Heart left ventricle (tissue), 16 donors: ENCODE measurements around the gene HTRA3. TPM values are rescaled to one million over a fixed set of nuclear protein-coding genes. Genes with fewer than 3 reads are reported as not detected.

ENCODE experiments used
- ATAC-seq, 4 donors: fragments of 200-7000 bp; cut with Tn5 transposase; one replicate each; pipeline ENCODE4 v1.9.1; 2020 to 2022; ENCODE audit warnings: moderate library complexity in 4 of 4, mild to moderate bottlenecking in 3 of 4, moderate number of reproducible peaks in 1 of 4
- DNase-seq, 5 donors: peaks; one replicate each; pipeline ENCODE4 v3.0.0-alpha.2; 2020
- H3K27ac ChIP-seq, 12 donors: fragments of 200-600 bp; sonication (generic) in 4 of 12; one replicate each; pipeline versions ENCODE4 v1.5.0 to v1.8.0; 2016 to 2022; ENCODE audit warnings: mild to moderate bottlenecking in 2 of 12
- H3K27me3 ChIP-seq, 9 donors: fragments of 200-600 bp; sonication (generic) in 2 of 9; one replicate each; pipeline versions ENCODE4 v1.5.1 to v1.8.0; 2016 to 2022; ENCODE audit warnings: mild to moderate bottlenecking in 3 of 9
- H3K36me3 ChIP-seq, 9 donors: fragments of 200-600 bp; sonication (generic) in 2 of 9; one replicate each; pipeline versions ENCODE4 v1.5.0 to v1.8.0; 2018 to 2022; ENCODE audit warnings: mild to moderate bottlenecking in 2 of 9
- H3K4me1 ChIP-seq, 12 donors: fragments of 200-600 bp; sonication (generic) in 4 of 12; one replicate each; pipeline versions ENCODE4 v1.5.0 to v1.8.0; 2016 to 2022; ENCODE audit warnings: mild to moderate bottlenecking in 3 of 12
- H3K4me3 ChIP-seq, 12 donors: fragments of 200-600 bp; sonication (generic) in 4 of 12; one replicate each; pipeline versions ENCODE4 v1.5.0 to v1.8.0; 2017 to 2022; ENCODE audit warnings: mild to moderate bottlenecking in 9 of 12, moderate library complexity in 4 of 12
- H3K9me3 ChIP-seq, 12 donors: fragments of 200-600 bp; sonication (generic) in 4 of 12; one replicate each; pipeline versions ENCODE4 v1.5.0 to v1.8.0; 2016 to 2022; ENCODE audit warnings: mild to moderate bottlenecking in 1 of 12
- POLR2A ChIP-seq, 2 donors: fragments of 450-650 bp; IDR thresholded peaks; one replicate each; pipeline ENCODE4 v1.6.1; 2017; ENCODE audit warnings: antibody characterized with exemption in 2 of 2, mild to moderate bottlenecking in 2 of 2, moderate library complexity in 2 of 2
- WGBS, 4 donors: extraction: QIAGEN DNeasy Blood & Tissue Kit in 2 of 4; methylation state at CpG; one replicate each; pipeline versions ENCODE4 v1.1.5 to v1.1.7; 2013 to 2018; 5-methylcytosine and 5-hydroxymethylcytosine counted together
- intact Hi-C, 10 donors: fragments of 100-400 bp; cut with DNase I; formaldehyde crosslinking; loops; one replicate each; pipeline versions ENCODE4 v1.11.1 to v1.14.2; 2022
- polyA plus RNA-seq, 2 donors: library from polyadenylated mRNA; stranded (reverse); fragments of 200-250 nt; gene quantifications; one replicate each; pipeline ENCODE4 v1.2.3, GENCODE V29; 2013
- total RNA-seq, 9 donors: library from RNA; depleted of rRNA in 2 of 9; stranded (reverse); fragments of >200 nt in 2 of 9; fragmentation: NEBNext Ultra II Directional in 3 of 9; extraction: Animal tissue kit (Norgen Biotek cat#: 25700) in 3 of 9; gene quantifications; one replicate each; pipeline versions ENCODE4 v1.1.0 to v1.2.4, GENCODE V29; 2016 to 2023
- TF ChIP-seq, protein P1 (sequence below), 12 donors: fragments of 200-600 bp; sonication (generic) in 4 of 12; IDR thresholded peaks; one replicate each; pipeline versions ENCODE4 v1.5.0 to v1.8.0; 2018 to 2022; ENCODE audit warnings: antibody characterized with exemption in 12 of 12, mild to moderate bottlenecking in 5 of 12
- donor health status: ischemic (EF 13 %, LVEDD 7.1; RV severe dilation, severe dysfunction).
- donor health status: healthy with polysubstance abuse.
- donor health status: DM: no; HTN: yes; CAD: no.
- donor health status: DM: no; HTN: no; CAD: no.
- donor health status: ischemic (EF 25% LVEDD 6.9; RV normal size, moderate dysfunction).
- donor health status: ischemic (EF 25% LVEDD 5.7; RV mildly dilated, moderate dysfunction).
- donor health status: healthy.
- donor health status: DM: yes; HTN: yes; CAD: no.
- donor health status: ischemic (EF 35%, LVEDD 5.7; RV mildly dilated, moderate dysfunction).
- donor health status: nonischemic (EF 11% LVEDD 7.7; RV severe dilation, severe dysfunction).
- donor health status: DM: yes; HTN: yes; CAD: no.
- donor health status: PGD.
- donor health status: ischemic (EF 29% LVEDD 5.4; RV normal size, mild dysfunction).
- donor health status: nonischemic (EF 23%, LVEDD 6.1; RV moderate dilation, normal function).

The HTRA3 gene
- total and polyA plus RNA-seq, 11 donors, result 26.8 to 84.6 (median 50.1) TPM

DNA sequence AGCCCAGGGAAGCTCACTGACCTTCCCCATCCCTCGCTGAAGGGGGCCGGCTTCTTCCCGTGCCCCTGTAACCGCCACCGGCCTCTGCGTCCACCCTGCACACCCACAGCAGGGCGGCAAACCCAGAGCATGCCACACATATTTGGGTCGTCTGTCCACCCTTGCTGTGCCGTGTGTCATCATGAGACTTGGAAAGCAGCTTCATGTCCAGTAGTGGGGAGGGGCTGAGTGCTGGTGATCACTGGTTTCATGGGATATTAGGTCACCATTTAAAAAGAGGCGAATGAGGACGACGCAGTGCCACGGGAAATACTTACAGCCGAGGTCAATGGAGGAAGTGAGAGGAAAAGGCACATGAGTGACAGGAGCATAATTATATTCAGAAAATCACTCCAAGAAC is 74.8 kb downstream of the HTRA3 start:
- TF ChIP-seq, protein P1, sequence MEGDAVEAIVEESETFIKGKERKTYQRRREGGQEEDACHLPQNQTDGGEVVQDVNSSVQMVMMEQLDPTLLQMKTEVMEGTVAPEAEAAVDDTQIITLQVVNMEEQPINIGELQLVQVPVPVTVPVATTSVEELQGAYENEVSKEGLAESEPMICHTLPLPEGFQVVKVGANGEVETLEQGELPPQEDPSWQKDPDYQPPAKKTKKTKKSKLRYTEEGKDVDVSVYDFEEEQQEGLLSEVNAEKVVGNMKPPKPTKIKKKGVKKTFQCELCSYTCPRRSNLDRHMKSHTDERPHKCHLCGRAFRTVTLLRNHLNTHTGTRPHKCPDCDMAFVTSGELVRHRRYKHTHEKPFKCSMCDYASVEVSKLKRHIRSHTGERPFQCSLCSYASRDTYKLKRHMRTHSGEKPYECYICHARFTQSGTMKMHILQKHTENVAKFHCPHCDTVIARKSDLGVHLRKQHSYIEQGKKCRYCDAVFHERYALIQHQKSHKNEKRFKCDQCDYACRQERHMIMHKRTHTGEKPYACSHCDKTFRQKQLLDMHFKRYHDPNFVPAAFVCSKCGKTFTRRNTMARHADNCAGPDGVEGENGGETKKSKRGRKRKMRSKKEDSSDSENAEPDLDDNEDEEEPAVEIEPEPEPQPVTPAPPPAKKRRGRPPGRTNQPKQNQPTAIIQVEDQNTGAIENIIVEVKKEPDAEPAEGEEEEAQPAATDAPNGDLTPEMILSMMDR (IDR thresholded peaks at IDR 0.05), result no peak
- 72 to 81% (median 77%) methylated on average over 14 of the region's 14 CpGs for WGBS, 4 donors
- Histone ChIP-seq H3K9me3 (no peaks in the 10 kb centered on the region), H3K27ac (no peak overlapping the region), H3K36me3 (no peaks in the 10 kb centered on the region), H3K27me3 (no peaks in the 10 kb centered on the region), H3K4me3 (no peak overlapping the region), H3K4me1 (peaks cover 6 to 35% (median 24%) of the 10 kb centered on the region in 12 donors)
- intact Hi-C loops, result loop anchor here in 3 of 10 donors (5.0 to 10.0 kb wide), 3 partner anchors 48 to 67 kb away; no protein-coding TSS in a partner anchor
- no peak for DNase-seq
- ATAC-seq, result no peak

DNA sequence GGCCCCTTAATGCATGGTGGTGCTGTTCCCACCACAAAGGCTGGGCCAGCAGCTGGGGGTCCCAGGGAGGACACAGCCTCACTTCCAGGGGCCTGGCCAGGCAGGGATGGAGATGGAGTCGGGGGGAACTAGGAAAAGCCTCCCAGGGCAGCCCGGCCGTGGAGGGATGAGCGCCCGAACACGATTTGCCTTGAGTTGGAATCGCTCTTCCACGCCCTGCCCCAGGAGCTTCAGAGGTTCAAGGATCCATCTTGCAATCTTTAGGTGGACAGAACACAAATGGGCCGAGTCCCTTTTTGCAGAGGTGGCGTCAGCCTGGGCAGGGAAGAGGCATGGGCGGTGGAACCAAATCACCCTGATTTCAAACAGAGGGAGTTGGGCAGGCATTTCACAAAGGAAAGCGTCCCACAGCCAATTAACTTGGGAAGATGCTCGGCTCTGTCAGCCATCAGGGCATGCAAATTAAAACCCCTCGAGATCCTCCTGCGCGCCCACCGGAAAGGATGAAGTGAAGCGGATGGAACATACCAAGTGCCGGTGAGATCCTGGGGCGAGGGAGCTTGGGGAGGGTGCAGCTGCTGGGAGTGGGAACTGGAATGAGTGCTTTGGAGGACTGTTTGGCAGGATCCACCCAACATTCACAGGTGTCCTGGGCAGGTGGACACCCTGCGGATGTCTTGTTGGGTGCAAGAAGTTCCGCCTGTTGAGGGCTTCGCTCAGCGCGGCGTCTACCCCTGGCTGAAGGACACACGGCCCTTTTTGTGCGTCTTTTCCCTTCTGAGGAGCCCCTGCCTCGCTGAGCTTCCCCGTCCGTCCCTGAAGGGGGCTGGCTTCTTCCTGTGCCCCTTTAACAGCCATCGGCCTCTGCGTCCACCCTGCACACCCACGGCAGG is 75.7 kb downstream of the HTRA3 start:
- no peak for DNase-seq
- Histone ChIP-seq H3K9me3 (no peaks in the 10 kb centered on the region), H3K27ac (no peak overlapping the region), H3K4me1 (peaks cover 3 to 31% (median 20%) of the 10 kb centered on the region in 12 donors), H3K4me3 (no peak overlapping the region), H3K27me3 (no peaks in the 10 kb centered on the region), H3K36me3 (no peaks in the 10 kb centered on the region)
- no peak for ATAC-seq
- intact Hi-C loops, result loop anchor here in 1 of 10 donors (10.0 kb wide), 1 partner anchor 50 kb away; no protein-coding TSS in a partner anchor
- WGBS, 4 donors, result 95 to 96% (median 96%) methylated on average over 34 of the region's 34 CpGs
- TF ChIP-seq POLR2A (IDR thresholded peaks at IDR 0.05), result no peak
- TF ChIP-seq, protein P1 (IDR thresholded peaks at IDR 0.05), result no peak

DNA sequence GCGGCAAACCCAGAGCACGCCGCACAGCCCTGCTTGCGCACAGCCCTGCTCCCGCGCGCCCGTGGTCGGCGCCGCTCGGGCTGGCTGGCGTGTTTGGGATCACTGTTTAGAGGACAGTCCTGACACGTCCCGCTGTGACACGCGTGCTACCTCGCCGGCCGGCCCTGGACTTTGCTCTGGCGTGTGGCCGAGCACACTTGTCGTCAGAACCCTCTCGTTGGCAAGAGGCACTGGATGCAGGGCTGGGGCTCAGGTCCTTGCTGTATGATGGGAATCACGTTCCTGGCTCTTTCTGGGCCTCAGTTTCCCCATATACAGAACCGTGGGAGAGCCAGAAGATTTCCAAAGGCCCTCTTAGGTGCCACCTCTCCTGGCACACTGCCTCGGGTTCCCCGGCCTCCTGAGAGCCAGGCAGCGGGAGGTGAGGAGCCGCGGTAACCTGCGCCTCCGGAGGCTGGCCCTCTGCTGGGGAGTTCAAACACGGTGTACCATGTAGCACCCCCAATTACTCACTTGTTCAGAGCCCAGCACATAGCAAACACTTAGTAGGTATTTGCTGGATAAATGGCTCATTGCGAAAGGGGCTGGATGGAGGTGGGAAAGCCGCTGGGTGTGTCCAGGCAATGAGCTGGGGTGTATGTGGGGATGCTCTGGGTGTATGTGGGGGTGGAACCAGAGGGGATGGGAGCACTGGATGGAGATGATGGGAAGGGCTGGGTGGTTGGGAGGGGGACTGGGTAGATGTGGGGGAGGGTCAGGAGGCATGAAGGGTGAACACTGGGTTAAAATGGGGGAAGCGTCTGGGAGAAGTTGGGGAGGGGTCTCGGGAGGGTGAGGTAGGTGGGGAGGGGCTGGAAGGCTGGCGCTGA is 76.6 kb downstream of the HTRA3 start:
- no peaks in the 10 kb centered on the region for H3K9me3 ChIP-seq
- intact Hi-C loops, result loop anchor here in 1 of 10 donors (10.0 kb wide), 1 partner anchor 49 kb away; no protein-coding TSS in a partner anchor
- no peak overlapping the region for H3K4me3 ChIP-seq
- no peaks in the 10 kb centered on the region for H3K36me3 ChIP-seq
- peak overlapping the region in 4 of 12 donors; percentile 0 to 42 (median 24) for H3K27ac ChIP-seq
- 88 to 92% (median 90%) methylated on average over 37 to 39 of the region's 39 CpGs for WGBS, 4 donors
- H3K27me3 ChIP-seq, result no peaks in the 10 kb centered on the region
- ATAC-seq, result no peak
- TF ChIP-seq, protein P1 (IDR thresholded peaks at IDR 0.05), result no peak
- TF ChIP-seq POLR2A (IDR thresholded peaks at IDR 0.05), result no peak
- peaks cover 0 to 29% (median 14%) of the 10 kb centered on the region in 12 donors for H3K4me1 ChIP-seq
- DNase-seq, result peak in 1 of 5 donors; percentile 18
